HG03045 (cell line): Measurements from ENCODE around the gene IGSF10.
A peak's percentile ranks its signal among the peaks of the same experiment; 100 is the strongest.
"Not testable (repeated sequence)": the region's sequence is repeated elsewhere in the genome, so short reads cannot be mapped to it uniquely, and the experiment has no call there.

ENCODE experiments used
- ATAC-seq: cut with Tn5 transposase; IDR thresholded peaks from one replicate; pipeline ENCODE4 v1.9.1; 2021; ENCODE audit warnings: mild to moderate bottlenecking, moderate library complexity; ENCODE audit not compliant: unreplicated experiment

IGSF10 gene, protein sequence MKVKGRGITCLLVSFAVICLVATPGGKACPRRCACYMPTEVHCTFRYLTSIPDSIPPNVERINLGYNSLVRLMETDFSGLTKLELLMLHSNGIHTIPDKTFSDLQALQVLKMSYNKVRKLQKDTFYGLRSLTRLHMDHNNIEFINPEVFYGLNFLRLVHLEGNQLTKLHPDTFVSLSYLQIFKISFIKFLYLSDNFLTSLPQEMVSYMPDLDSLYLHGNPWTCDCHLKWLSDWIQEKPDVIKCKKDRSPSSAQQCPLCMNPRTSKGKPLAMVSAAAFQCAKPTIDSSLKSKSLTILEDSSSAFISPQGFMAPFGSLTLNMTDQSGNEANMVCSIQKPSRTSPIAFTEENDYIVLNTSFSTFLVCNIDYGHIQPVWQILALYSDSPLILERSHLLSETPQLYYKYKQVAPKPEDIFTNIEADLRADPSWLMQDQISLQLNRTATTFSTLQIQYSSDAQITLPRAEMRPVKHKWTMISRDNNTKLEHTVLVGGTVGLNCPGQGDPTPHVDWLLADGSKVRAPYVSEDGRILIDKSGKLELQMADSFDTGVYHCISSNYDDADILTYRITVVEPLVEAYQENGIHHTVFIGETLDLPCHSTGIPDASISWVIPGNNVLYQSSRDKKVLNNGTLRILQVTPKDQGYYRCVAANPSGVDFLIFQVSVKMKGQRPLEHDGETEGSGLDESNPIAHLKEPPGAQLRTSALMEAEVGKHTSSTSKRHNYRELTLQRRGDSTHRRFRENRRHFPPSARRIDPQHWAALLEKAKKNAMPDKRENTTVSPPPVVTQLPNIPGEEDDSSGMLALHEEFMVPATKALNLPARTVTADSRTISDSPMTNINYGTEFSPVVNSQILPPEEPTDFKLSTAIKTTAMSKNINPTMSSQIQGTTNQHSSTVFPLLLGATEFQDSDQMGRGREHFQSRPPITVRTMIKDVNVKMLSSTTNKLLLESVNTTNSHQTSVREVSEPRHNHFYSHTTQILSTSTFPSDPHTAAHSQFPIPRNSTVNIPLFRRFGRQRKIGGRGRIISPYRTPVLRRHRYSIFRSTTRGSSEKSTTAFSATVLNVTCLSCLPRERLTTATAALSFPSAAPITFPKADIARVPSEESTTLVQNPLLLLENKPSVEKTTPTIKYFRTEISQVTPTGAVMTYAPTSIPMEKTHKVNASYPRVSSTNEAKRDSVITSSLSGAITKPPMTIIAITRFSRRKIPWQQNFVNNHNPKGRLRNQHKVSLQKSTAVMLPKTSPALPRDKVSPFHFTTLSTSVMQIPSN (N-terminal part only)

DNA sequence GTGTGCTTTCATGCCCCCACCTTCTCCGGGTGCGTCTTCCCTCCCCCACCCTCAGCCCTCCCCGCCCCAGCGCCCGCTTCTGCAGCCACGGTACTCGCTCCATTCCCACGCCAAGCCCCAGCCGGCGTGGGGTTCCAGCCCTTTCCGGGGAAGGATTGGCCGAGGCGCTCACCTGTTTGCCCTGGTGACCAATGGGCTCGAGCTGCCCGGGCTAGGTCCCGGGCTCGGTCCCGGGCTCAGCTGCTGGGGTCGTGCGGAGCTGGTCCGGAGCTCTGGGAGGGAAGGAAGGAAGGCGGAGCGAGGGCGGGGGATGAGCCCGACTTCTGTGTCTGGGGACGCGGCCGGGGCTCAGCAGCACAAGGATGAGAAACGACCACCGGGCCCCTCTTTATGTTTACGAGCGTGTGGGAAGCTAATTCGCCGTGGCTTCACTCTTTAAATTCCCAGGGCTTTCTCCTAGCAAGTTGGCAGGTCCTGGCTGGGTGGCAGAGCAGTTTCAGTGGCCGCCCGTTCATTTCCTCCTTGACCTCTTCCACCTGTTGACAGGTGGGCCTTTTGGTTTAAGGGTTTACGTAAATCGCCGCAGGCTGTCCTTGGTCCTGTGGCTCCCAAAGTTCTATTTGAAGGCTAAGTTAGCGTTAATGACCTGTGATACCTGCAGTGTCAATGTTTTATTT is at the start of gene IGSF10:
Gene IGSF10 (minus strand): TSS at position 288 of the 677 bp plus-strand sequence. CDS start 2,352 bp downstream, outside the sequence.
- no peak for ATAC-seq

DNA sequence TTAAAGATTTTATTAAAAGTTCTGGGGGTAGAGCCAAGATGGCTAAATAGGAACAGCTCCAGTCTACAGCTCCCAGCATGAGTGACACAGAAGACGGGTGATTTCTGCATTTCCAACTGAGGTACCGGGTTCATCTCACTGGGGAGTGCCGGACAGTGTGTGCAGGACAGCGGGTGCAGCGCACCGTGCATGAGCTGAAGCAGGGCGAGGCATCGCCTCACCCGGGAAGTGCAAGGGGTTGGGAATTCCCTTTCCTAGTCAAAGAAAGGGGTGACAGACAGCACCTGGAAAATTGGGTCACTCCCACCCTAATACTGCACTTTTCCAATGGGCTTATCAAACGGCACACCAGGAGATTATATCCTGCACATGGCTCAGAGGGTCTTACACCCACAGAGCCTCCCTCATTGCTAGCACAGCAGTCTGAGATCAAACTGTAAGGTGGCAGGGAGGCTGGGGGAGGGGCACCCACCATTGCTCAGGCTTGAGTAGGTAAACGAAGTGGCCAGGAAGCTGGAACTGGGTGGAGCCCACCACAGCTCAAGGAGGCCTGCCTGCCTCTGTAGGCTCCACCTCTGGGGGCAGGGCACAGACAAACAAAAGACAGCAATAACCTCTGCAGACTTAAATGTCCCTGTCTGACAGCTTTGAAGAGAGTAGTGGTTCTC is 48.7 kb upstream of the IGSF10 start:
- not testable (repeated sequence) for ATAC-seq

DNA sequence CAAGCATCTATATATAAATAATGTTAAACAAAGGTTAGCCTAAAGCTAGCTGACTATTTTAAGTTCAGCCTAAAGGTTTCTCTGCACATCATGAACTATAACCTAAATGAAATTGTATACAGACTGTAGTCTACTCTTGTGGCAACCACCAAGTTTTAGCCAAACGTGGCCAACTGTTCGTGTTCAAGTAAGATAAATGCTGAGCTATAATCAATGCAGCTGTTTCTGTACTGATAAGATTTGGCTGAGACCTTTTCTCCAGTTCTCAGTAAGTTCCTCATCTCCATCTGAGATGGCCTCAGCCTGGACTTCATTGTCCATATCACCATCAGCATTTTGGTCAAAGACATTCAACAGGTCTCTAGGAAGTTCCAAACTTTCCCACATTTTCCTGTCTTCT is 43.7 kb upstream of the IGSF10 start:
- ATAC-seq: no peak

DNA sequence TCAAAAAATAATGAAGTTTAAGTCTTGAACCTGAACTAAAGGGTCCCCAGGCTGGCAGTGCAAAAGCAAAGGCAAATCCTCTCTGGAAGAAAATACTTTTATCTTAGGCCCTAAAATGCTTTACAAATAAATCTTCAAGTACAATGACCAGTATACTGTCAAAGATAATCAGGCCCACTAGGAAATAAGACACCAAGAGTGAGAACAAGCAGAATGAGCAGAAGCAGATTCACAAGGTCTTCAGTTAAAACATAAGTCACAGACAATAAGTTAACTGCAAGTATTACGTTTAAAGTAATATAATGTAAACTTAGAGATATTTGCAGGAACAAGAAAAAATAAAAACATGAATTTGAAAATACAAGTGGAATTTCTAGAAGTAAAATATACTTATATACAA is 42.2 kb upstream of the IGSF10 start:
- ATAC-seq: no peak

DNA sequence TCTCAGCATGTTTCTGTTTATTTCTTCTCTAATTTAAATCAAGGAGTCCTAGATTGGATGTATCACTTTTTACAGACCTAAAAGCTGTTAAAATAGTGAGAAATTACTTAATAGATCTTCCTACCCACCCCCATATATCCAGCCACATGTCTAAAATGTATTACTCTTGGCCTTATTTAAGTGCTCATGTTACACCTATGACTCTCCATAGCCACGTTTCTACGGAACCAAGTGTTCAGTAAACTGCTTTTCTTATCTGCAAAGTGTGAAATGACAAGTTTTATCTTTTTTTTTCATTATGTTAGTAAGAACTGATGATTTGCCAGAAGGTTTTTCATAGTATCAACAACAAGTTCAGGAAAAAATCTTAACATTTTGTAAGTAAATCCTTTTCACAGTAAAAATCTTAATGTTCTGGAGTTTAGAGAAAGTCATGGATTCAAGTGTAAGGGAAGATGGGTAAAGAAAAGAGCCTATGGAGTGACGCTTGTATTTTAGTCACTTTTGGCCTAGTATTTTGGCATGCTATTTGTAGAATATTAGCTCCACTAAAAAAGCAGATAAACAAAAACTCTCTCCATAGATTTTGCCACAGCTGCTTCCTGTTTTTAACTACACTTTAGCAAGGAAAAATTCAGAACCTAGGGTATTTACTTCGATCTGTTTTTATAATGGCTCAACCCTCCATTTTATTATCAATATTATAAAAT is 41.2 kb upstream of the IGSF10 start:
- ATAC-seq: no peak

DNA sequence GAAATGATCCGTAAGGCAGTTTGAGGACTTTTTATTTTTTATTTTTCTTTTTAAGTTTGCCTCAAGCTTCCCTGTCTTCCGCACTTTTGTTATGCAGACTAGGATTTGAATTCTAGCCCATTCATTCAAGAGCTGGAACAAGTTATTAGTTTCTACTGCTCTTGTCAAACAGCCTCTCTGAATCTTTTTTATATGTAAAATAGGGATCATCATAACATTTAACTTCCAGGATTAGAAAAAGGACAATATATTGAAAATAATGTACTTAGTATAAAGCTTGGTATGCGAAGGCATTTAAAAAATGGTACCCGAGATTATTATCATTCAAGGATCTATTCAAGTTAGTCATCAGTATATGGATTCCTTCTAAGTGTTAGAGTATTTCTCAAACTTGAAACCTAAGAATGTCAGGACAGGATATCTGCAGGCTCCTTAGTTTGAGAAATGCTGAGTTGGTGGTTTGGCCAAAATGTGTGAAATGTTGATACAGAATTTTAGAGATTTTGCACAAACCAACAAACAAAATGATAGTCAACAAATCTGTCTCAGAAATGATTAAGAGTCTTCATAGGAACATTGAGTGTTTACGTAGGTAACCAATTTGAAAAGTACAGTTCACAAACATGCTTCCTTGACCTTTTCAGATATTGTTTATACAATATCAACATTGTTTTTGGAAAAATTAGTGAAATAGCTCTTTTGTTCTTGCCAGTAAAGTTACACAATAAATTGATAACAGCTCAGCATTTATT is 40.5 kb upstream of the IGSF10 start:
- ATAC-seq: no peak

DNA sequence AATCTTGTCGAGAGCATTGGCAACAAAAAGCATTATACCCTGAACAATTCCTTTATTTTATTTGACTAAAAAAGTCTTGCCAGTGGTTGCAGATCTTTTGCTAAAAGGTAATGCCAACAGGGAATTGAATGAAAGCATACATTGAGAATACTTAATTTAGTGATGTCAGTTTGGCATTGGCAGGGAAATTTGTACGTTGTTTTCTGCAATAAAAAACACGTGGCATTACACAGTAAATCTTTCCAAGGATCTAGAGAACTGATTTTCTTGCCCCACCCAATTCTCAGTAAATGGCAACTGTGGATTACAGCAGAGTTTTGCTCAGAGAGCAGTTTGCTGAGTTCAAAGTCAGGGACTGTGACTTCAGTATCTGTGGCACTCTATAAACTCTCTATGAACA is 38.3 kb upstream of the IGSF10 start:
- ATAC-seq: no peak

DNA sequence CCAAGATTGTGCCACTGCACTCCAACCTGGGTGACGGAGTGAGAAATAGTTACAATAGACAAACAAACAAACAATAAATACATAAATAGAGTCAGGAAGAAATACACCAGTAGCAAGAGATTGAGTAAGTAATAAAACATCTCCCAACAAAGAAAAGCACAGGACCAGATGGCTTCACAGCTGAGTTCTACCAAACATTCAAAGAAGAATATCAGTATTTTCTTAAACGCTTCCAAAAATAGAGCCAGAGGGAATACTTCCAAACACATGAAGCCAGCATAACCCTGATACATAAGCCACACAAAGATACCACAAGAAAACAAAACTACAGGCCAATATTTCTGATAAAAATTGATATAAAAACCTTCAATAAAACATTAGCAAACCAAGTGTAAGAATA is 30.7 kb upstream of the IGSF10 start:
- ATAC-seq: no peak

DNA sequence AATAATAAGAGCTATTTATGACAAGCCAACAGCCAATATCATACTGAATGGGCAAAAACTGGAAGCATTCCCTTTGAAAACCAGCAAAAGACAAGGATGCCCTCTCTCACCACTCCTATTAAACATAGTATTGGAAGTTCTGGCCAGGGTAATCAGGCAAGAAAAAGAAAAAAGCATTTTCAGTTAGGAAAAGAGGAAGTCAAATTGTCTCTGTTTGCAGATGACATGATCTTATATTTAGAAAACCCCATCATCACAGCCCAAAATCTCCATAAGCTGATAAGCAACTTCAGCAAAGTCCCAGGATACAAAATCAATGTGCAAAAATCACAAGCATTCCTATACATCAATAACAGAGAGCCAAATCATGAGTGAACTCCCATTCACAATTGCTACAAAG is 27.0 kb upstream of the IGSF10 start:
- ATAC-seq: not testable (repeated sequence)

DNA sequence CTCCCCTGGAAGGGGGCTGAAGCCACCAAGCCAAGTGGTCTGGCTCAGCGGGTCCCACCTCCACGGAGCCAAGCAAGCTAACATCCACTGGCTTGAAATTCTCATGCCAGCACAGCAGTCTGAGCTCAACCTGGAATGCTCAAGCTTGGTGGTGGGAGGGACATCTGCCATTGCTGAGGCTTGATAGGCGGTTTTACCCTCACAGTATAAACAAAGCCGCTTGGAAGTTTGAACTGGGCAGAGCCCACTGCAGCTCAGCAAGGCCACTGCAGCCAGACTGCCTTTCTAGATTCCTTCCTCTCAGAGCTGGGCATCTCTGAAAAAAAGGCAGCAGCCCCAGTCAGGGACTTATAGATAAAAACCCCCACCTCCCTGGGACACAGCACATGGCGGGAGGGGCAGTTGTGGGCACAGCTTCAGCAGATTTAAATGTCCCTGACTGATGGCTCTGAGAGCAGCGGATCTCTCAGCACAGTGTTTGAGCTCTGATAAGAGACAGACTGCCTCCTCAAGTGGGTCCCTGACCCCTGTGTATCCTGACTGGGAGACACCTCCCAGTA is 23.2 kb upstream of the IGSF10 start:
- ATAC-seq: no peak

DNA sequence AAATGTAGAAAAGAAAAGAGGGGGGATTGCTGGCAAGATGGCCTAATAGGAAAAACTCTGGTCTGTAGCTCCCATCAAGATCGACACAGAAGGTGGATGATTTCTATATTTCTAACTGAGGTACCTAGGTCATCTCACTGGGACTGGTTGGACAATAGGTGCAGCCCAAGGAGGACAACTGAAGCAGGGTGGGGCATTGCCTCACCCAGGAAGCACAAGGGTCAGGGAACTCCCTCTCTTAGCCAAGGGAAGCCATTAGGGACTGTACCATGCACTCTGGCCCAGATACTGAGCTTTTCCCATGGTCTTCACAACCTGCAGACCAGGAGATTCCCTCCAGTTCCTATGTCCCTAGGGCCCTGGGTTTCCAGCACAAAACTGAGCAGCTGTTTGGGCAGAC is 22.6 kb upstream of the IGSF10 start:
- no peak for ATAC-seq

DNA sequence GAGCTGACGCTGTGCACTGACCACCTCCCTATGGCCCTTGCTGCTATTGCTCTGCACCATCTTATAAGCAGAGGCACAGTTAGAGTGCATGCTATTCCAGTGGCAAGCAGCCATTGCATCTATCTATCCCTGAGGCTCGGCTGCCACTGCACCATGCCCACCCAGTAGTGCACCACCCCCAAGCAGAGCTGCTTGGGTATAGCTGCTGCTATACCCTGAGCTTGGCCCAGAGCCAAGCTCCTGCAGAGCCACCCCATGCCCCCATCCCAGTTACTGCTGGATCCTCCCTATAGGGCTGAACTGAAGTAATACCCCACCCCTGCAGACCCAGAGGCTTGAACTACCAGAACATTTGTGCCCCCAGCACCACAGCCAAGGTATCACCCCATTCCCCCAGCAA is 19.6 kb upstream of the IGSF10 start:
- ATAC-seq: no peak

DNA sequence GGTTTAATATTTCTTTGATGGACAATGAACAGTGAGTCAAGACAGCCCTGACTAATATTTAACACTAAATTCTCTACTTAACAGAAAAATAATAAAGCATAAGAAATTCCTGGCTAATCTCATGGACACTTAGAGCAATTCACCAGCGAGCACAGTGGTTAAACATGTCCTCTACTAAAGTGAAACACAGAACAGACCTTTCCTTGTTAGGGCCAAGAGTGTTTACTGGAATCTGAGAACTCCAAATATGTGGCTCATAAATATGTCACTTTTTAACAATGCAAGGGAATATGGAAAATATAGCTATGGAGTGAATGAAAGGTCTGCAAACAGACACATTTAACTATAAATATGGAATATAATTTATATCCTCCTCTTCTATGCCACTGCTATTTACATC is 18.6 kb upstream of the IGSF10 start:
- no peak for ATAC-seq

DNA sequence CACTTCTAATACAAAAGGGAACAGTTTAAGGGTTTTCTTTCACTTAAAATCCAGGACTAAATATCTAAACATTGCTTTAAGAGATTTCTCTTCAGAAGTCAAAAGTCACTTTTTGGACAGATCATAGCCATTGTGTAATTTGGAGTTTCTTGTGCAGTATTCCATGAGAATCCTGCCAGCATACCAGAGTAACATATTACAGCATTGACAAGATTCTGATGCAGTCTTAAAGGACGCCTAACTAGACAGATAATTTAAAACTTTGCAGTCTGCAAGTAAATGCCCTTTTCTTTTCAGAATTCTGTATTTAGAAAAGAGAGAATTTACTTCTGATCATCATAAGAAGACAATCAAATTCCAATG is 17.5 kb upstream of the IGSF10 start:
- no peak for ATAC-seq

DNA sequence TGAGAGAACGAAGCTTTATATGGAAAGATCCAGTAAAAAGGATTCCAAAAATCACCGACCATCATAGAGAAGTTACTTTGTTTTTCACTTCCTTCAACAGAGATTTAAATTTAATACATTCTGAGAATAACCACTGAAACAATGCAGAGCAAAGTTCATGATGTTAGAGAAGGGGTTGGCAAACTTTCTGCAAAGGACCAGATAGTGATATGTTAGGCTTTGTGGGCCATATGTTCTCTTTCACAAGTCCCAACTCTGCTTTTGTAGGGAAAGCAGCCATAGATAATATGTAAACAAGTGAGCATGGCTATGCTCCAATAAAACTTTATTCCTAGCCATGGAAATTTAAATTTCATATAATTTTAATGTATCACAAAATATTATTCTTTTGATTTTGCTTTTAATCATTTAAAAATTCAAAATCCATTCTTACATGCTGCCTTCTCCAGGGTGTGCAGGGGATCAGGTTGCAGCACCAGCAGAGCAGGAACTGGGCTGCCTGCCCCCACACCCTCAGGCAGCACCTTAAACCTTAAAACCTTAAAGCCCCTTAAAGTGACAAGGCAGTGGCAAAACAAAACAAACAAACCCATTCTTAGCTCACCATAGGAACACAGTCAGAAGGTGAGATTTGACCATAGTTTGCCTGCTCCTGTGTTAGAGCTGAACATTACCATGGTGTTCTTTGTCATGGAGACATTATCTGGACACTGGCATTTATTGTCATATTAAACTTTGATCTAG is 16.9 kb upstream of the IGSF10 start:
- ATAC-seq: no peak

DNA sequence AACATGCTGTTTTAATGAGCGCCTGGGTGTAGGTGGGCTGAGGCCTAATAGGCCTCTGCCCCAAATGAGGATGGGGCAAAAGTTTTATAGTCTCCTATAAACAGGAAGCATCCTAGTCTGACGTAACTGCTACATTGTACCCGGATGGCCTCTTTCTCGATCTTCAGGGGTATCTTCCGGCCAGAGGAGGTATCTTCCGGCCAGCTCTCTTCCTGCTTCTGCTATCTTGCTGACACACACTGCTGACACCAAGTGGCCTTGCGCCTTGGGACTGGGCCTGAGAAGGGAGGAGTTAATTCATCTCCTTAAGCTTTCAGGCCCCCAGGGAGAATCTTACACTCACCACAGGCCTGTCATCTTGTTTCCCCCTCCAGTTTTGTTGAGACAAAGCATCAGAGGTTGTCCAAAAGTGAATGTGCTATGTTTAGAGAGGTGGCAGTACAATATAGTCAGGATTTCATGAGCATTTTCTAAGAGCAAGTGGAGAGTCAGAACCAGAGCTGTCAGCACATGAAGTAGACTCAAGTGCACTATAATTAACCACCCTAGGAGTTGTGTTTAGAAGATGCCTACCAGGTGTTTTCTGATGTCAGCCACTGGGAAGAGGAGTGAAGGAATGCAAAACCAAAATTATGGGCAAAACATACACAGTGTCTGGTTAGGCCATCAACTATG is 15.6 kb upstream of the IGSF10 start:
- ATAC-seq: no peak

DNA sequence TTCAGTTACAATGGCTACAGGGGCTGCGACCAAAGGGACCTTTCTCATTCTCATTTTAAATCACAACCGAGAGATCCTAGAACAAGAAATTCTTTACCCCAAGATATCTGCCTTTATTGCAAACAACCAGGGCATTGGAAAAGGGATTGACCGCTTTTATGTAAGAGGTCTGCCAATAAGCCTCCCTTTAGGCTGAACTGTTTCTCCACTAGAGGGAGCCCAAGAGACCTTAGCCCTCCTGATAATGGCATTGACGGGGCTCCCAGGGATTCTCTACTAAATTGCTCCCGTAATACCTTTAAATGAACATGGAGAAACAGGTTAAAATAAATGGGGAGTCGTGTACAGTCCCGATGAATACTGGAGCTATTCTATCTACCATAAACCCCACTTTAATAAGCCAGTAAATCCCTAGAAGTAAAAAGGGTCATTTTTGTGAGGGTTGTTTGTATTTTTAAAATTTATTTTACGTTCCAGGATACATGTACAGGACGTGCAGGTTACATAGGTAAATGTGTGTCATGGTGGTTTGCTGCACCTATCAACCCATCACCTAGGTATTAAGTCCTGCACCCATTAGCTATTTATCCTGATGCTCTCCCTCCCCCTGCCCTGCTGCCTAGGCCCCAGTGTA is 7.5 kb upstream of the IGSF10 start:
- peak; percentile 65 for ATAC-seq
